Endothelial cell of hepatic sinusoid (primary cell): Measurements from ENCODE around the gene CDK17.
"Not testable (repeated sequence)": the region's sequence is repeated elsewhere in the genome, so short reads cannot be mapped to it uniquely, and the experiment has no call there.

Experiments
- in situ Hi-C: cut with HindIII; loops from 2 replicates; pipeline ENCODE4 v1.10.0; 2017; ENCODE audit warnings: low sequenced_read_pairs

The CDK17 gene

DNA sequence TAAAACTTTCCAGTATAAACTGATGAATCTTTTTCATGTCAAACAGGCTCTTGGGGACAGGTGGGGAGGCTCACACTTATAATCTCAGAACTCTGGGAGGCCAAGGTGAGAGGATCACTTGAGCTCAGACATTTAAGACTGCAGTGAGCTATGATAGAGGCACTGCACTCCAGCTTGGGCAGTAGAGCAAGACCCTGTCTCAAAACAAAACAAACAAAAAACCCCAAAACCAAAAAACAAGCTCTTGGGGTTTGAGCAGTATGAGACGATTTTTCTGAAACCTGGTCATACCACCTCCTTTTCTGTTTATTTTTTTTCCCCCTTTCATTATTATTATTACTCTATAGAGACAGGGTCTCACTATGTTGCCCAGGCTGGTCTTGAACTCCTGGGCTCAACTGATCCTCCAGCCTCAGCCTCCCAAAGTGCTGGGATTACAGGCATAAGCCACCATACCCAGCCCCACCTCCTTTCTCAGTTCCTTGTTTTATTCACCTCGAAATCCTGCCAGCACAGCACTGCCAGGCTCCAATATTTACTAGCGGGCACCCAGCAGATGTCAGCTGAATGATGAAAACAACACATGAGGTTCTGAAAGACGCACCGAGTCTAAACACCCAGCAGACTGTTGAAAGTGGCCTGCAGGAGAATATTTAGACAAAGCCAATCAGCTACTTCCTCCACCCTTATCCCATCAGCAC, 19.5 kb upstream of the CDK17 start:
- in situ Hi-C loops = no loop called here

DNA sequence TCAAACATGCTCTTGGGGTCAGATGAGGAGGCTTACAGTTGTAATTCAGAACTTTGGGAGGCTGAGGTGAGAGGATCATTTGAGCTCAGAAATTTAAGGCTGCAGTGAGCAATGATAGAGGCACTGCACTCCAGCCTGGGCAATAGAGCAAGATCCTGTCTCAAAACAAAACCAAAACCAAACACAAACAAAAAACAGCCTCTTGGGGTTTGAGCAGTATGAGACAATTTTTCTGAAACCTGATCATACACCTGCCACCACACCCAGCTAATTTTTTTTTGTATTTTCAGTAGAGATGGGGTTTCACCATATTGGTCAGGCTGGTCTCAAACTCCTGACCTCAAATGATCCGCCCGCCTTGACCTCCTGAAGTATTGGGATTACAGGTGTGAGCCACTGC, 17.4 kb upstream of the CDK17 start:
- in situ Hi-C loops = not testable (repeated sequence)

DNA sequence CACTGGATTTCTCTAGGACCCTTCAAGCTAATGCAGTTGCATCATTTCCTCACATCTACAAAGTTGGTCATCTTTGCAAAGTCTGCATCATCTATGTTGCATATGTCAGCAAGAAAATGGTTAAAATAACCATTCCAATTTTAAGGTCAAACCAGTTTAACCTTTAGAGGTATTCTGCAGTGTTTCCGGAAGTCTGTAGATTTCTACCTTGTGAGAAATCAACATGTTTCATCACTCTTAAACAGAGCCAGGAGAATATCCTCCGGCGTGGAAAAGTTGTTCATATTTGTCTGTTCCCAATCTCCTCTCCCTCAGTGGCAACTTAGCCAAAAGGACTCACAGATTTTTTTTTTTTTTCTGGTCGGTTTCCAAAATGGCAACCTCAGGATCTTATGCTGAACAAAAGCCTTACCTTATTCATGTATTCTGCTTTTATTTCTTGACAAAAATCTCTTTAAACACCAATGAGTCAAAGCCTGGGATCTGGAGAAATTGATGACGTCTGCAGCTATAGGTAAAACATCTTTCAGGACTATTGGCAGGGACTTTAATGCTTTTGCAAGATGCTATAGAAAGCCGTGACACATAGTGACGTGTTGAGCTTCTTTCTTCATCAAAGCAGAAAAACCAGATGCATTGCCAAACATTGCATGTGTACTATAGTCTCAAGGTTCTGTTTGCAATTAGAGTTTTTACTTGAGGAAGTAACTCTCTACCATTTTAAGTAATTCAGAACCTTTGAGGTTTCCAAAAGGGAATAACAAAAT, 16.0 kb upstream of the CDK17 start:
- in situ Hi-C loops = no loop called here

DNA sequence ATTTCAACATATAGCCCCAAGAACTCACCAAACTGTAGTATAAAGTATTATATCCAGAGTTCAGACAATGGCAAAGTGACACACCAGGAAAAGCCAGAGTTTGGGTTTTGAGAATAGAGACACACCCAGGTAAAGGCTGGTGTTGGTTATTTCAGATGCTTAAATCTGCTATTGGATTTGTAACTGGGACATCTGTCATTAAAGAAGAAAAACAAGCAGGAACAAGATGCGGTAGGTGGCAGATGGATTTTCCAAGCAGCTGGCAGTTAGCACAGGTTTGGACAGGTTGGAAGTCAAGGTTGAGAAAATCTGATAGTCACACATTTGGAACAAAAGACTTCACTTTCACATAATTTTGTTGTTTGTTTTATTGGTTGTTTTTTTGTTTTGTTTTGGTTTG, 14.4 kb upstream of the CDK17 start:
- in situ Hi-C loops = no loop called here

DNA sequence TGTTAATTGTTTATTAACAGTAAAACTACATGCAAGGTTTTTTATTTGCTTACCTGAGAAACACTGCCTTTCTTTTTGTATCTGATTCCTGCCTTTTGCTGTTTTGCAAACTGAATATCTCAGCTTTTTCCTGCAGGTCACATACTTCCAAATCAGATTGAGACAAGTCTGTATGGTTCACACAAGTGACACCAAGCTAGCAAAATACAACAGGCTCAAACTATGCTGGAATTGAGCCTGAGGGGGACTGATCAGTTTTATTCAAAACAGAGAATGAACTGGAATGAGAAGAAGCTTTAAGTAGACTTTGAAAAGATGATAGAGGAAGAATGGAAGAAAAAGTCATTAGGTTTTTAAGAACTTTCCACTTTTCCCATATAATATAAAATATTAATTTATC, 12.2 kb upstream of the CDK17 start:
- in situ Hi-C loops = no loop called here

DNA sequence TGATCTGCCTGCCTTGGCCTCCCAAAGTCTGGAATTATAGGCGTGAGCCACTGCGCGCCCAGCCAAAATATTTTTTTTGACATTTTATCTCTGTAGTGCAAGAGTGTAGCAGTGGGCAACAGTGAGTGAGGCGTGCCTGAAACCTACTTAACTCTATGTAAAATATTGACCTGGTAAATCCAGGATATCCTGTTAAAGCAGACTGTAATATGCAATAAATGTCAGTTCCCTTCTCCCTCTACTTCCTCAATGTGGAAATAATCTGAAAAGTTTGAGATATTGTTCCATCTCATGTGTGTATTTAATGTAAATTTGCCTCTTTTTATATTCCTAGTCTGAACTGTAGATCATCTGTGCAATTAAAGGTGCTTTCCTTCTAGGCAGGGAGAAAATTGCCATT, 9.5 kb upstream of the CDK17 start:
- in situ Hi-C loops = no loop called here

DNA sequence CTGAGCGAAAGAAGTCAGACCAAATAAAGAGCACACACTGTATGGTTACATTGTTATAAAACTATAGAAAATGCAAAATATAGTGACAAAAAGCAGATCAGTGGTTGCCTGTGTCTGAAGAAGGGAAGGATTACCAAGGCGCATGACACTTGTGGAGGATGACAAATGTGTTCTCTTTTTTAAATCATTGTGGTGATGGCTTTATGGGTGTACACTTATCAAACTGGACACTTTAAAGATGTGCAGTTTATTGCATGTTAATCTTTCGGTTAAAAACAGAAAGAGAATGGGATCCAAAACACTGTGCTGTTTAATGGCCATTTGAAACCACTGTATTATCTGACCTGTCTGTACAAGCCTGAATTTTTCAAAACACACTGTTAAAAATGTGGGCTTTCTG, 8.8 kb upstream of the CDK17 start:
- in situ Hi-C loops = no loop called here

DNA sequence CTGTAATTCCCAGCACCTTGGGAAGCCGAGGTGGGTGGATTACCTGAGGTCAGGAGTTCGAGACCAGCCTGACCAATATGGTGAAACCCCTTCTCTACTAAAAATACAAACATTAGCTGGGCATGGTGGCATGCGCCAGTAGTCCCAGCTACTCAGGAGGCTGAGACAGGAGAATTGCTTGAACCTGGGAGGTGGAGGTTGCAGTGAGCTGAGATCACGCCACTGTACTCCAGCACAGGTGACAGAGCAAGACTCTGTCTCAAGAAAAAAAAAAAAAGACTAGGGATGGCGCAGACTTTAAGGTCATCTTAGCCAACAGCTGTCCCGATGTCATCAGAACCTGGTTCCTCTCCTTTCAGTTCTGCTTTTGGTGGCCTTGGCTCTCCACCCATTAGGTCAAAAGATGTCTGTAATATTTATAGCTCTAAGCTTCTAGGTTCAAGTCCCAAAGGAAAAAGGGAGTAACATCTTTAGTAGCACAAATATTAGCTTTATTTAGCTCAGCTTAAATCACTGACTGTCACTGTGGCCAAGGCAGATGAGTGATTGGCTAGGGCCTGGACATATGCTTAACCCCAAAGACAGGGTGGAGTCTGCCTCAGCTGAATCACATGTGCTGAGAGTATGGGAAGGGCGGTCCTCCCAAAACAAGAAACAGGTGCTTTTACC, 7.3 kb upstream of the CDK17 start:
- in situ Hi-C loops = not testable (repeated sequence)

DNA sequence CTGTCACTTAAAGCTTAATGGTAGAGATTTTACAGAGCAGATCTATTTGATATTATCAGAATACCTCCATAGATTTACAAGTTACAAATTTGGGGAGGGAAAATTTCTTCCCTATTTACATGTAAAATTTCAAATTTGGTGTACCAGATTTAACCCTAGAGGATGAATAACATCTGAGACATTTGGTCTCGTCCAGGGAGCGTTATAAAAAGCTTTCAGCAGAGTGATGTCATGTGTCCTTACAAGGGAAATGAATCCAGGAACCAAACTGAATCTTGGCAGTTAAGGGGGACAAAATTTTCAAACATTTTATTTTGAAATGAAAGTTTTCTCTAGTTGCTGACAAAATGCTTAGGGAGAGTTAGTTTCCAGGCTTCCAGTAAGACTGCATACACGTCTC, 4.5 kb upstream of the CDK17 start:
- in situ Hi-C loops = loop anchor here (5.0 kb wide), 1 partner anchor 98 kb away; no protein-coding TSS in a partner anchor

DNA sequence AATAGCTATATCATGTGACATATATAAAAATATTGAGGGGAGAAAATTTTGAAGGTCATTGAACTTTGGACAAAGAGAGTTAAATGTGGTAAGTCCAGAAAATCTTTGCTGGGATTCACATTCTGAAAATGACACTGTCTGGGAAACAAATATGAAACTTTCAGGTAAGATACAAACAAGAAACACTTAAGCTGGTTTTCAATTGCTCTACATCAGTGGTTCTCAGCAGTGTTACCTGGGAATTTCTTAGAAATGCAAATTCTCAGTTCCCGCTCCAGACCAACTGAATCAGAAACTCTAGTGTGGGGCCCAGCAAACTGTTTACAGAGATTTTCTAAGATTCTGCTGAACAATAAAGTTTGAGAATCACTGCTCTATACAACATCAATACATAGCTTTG, 3.6 kb upstream of the CDK17 start:
- in situ Hi-C loops = loop anchor here (5.0 kb wide), 1 partner anchor 98 kb away; no protein-coding TSS in a partner anchor

DNA sequence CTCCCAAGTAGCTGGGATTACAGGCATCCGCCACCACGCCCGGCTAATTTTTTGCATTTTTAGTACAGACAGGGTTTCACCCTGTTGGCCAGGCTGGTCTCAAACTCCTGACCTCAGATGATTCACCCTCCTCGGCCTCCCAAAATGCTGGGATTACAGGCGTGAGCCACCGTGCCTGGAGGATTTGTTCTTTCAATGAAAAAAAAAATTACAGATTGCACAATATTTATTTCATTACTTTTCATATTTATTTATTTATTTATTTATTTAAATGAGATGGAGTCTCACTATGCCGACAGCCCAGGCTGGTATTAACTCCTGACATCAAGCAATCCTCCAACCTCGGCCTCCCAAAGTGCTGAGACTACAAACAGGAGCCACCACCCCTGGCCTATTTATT, 2.3 kb upstream of the CDK17 start:
- in situ Hi-C loops = loop anchor here (5.0 kb wide), 1 partner anchor 100 kb away; no protein-coding TSS in a partner anchor

DNA sequence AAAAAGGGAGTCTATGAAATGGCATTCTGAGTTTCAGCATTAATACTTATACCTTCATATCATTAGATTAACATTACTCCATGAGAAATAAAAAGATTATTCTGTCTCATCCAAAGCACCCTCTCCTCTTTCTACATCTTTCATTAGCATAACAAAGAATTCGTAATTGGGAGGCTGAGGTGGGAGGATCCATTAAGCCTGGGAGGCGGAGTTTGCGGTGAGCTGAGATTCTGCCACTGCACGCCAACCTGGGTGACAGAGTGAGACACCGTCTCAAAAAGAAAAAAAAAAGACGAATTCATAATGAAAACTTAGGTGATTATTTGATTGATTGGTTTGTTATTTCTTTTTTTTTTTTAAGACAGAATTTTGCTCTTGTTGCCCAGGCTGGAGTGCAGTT, 1.8 kb upstream of the CDK17 start:
- in situ Hi-C loops = loop anchor here (5.0 kb wide), 1 partner anchor 100 kb away; no protein-coding TSS in a partner anchor

DNA sequence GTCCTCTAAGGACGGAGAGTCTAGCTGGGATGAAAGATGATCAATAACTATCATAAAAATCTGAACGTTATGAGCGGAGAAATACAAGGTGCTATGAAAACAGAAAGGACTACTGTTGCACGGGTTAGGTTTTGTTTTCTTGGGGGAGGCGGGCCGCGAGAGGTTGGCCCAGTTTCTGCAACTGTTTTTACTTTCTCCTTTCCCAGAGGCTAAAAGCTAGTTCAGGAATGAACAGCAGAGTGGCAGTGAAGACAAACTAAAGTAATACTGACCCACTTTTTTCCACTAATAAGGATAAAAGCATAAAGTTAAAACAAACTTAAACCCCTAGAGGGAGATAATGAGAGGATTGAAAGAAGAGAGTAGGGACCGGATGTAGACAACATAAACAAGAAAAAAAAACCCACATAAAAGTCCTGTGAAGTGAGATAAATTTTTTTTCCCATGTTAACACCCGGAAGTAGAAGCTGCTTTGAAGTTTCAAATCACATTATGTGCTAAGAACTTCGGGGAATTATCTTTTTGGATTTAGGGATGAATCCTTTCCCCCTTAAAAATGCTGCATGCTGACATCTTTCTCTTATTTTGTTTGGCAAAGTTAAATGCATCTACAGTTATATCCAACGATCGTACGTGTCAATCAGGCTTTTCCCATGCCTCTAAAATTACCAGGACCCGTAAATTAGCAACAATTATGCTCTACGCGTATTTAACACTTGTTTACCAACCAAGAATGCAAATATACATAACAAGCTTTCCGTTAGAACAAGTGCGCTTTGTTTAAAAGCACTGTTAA, 1.0 kb upstream of the CDK17 start:
- in situ Hi-C loops = loop anchor here (5.0 kb wide), 1 partner anchor 101 kb away; no protein-coding TSS in a partner anchor

DNA sequence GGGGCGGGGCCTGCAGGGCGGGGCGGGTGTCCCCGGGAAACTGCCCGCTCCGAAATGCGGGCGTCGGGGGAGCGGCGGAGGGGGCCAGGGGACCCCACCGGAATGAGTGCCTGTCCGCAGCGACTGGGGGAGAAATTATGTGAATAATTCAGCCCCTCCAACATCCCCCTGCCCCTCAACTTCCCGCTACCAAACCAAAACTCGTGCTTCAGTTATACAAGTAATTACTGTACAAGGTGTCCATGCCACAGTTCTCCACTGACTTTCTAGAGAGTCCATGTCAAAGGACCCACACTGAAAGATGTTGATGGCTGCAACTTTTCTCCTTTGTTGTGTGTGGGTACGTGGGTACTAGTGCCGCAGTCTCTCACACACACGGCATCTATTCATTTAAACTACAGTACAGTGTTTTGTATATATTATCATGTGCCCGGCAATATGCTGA, 414 bp upstream of the CDK17 start:
- in situ Hi-C loops = loop anchor here (5.0 kb wide), 1 partner anchor 102 kb away; no protein-coding TSS in a partner anchor

DNA sequence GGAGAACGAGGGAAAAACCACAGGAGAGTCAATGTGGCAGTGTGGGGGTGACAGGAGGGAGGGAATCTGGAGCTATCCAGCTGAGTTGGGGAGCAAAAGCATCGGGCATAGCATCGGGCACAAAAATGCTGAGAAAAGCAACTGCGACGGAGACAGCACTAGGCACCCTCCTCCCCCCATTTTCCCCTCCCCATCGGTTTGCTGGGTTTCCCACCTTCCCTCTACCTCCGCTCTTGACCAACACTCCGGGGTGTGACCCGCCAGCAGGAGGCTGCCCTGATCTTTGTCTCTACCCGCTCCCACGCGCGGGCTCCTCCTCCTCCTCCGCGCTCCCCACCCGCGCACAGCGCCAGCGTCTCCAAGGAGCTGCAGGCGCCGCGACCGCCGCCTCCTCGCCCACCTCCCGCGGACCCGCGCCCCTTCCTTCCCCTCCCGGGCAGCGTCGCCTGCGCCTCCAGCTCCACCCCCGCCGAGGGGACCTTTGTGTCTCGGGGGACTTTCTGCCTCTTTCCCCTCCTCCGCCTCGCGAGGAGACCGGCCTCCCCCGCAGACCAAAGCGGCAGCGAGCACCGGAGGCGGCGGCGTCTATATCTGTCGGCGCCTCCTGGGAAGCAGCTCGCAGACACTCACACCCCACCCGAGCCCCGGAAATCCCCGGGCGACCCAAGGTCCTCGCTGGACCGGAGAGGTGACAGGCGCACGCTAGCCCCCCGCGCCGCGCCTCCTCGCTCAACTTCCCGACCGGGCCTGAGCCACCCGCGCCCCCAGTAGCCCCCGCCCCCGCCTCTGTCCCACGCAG, 920 bp downstream of the CDK17 start:
- in situ Hi-C loops = loop anchor here (5.0 kb wide), 1 partner anchor 97 kb away; no protein-coding TSS in a partner anchor

DNA sequence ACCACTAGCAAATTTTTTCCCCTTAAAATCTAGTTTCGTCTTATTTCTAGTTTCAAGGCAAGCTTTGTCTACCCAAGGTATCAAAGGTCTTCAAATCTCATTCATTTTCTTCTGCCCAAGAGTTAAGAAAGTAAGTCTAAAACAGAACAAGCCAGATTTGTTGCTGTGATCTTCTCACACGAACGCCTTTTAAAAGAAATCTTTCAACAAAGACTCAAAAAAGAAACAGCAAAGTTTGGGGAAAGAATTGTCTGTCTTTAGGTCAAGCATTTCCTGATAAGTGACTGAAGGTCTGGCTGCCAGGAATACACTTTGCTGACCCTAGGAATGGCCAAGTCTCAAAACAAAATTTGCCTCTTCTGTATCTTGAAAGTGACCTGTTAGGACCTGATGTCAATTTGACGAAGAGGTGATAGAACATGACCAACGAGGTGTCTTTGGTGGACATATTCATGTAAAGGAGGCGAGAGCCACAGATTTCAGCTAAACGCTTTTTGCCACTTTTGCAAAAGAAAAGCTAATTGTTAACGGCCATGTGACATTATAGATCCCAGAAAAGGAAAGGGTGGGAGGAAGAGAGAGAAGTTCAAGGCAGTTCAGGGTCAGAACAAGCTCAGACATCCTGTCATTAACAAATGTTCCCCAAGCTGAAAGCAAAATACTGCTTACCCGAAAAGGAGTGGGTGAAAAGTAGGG, 1.7 kb downstream of the CDK17 start:
- in situ Hi-C loops = loop anchor here (5.0 kb wide), 1 partner anchor 96 kb away; no protein-coding TSS in a partner anchor

DNA sequence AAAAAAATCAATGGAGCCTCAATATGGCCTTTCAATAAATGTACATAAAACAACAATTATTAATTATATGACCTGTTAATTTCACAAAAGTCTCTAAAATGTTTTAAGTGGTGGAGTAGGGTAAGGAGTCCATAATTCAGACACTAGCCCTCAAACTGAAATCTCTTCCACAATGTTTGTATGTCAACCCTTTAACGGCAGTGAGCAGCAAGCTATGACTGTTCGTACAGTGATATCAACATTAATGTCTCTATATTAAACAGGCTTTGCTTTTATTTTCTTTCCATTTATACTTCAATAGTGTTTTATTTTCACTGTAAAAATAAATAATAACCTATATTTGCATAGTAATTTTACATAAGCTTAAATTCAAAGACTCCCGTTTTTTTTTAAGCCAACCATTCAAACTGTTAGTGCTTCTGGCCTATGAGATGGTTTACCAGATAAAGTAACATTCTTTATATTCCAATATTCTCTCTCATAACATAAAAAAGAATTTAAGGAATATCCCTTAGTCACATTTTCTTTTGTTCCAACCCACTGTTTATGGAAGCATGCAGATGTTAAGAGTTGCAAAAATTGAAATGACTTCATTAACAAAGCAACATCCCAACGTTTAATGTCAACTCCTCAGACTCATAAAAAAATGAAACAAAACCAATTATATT, 2.3 kb downstream of the CDK17 start:
- in situ Hi-C loops = loop anchor here (5.0 kb wide), 1 partner anchor 96 kb away; no protein-coding TSS in a partner anchor

DNA sequence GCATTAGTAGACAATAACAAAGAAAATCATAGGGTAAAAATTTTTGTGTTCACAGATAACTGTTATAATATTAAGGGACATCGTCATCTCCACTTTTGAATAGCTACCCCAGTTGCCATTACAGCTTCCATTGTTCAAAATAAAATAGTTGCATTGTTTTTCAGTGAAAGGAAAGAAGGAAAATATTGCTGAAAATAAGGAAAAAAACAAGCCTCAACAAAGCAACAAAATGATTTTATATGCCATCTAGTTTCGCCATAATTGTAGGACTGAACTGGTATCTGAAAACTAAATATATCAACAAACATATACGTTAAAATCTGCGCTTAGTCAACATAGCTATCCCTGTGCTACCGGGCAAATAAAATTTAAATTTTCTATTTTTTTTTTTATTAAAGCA, 3.3 kb downstream of the CDK17 start:
- in situ Hi-C loops = loop anchor here (5.0 kb wide), 1 partner anchor 95 kb away; no protein-coding TSS in a partner anchor
